RWPE1 (cell line): ENCODE results near the gene MDM2.
"Not testable (repeated sequence)": the region's sequence is repeated elsewhere in the genome, so short reads cannot be mapped to it uniquely, and the experiment has no call there.

Experiments
- CTCF ChIA-PET: fragments of 350-600 bp; sonication (Branson Sonifier 250); formaldehyde crosslinking; extraction: SDS; loops from one replicate; lab custom pipeline; 2021; lab: Yijun Ruan, JAX
- POLR2A ChIA-PET: fragments of 400-600 bp; formaldehyde crosslinking; extraction: SDS; loops from one replicate; lab custom pipeline; 2020; ENCODE audit warnings: antibody characterized with exemption; ENCODE audit not compliant: low non-redundant PET; lab: Yijun Ruan, JAX
- DNase-seq: peaks from one replicate; pipeline ENCODE4 v3.0.0; 2012; ENCODE audit warnings: low spot score
- H3K27ac ChIP-seq: fragments of 450-650 bp; 2 replicates; pipeline ENCODE4 v1.5.1; 2017
- CTCF ChIP-seq: fragments of 450-650 bp; conservative IDR thresholded peaks from 2 replicates; pipeline ENCODE4 v1.5.1; 2017; ENCODE audit warnings: low read depth, mild to moderate bottlenecking

MDM2 gene

GRCh38 chr12:68863886-68864454, 56.0 kb downstream of the MDM2 start:
- CTCF ChIA-PET, H3K27ac ChIP-seq, POLR2A ChIA-PET: not testable (repeated sequence)
- peak; percentile 31 for DNase-seq
- TF ChIP-seq CTCF, result peak; percentile 68

GRCh38 chr12:68864604-68865003, 56.6 kb downstream of the MDM2 start:
- ChIA-PET CTCF (no interaction called here), POLR2A (interaction anchor here (0.5 kb wide), 1 partner anchor 502 kb away, joined by 3 read pairs; no protein-coding TSS in a partner anchor)
- no peak for DNase-seq
- no peak overlapping the region for H3K27ac ChIP-seq
- no peak for TF ChIP-seq CTCF

- CTCF ChIA-PET, result interaction anchor here (0.8 kb wide), 1 partner anchor 155 kb away, joined by 4 read pairs; no protein-coding TSS in a partner anchor
Observed at GRCh38 chr12:68865399-68866164, 57.6 kb downstream of the MDM2 start.

GRCh38 chr12:68866950-68867349, 59.0 kb downstream of the MDM2 start:
- ChIA-PET POLR2A (no interaction called here), CTCF (interaction anchor here (0.6 to 0.7 kb wide), 3 partner anchors 33 to 173 kb away, joined by 3 to 4 read pairs (median 3); no protein-coding TSS in a partner anchor)
- no peak overlapping the region for H3K27ac ChIP-seq
- TF ChIP-seq CTCF, result no peak
- no peak for DNase-seq

More at GRCh38 chr12:68865399-68866164, 57.6 kb downstream of the MDM2 start:
- no peak overlapping the region for H3K27ac ChIP-seq
- no peak for DNase-seq
- TF ChIP-seq CTCF, result no peak
- POLR2A ChIA-PET, result no interaction called here

- ChIA-PET POLR2A (no interaction called here), CTCF (interaction anchor here (1.4 kb wide), 1 partner anchor 203 kb away, joined by 7 read pairs; no protein-coding TSS in a partner anchor)
- DNase-seq, result no peak
- TF ChIP-seq CTCF, result no peak
- no peak overlapping the region for H3K27ac ChIP-seq
Observed at GRCh38 chr12:68867606-68868005, 59.6 kb downstream of the MDM2 start.

- H3K27ac ChIP-seq, result no peak overlapping the region
- TF ChIP-seq CTCF, result no peak
- CTCF ChIA-PET, result interaction anchor here (1.4 kb wide), 1 partner anchor 202 kb away, joined by 7 read pairs; no protein-coding TSS in a partner anchor
- no peak for DNase-seq
- POLR2A ChIA-PET, result no interaction called here
Observed at GRCh38 chr12:68868043-68868790, 60.2 kb downstream of the MDM2 start.
